Measurements from ENCODE around the gene ZNF385C.
"Not testable (repeated sequence)": the region's sequence is repeated elsewhere in the genome, so short reads cannot be mapped to it uniquely, and the experiment has no call there.

The ZNF385C gene

GRCh38 chr17:42023524-42024349 lies 74.5 kb downstream of the ZNF385C start:
- DNase-seq (ENCODE audit: low read depth in 1 of 2, low spot score in 1 of 2): no peak

GRCh38 chr17:42020845-42021244 lies 77.4 kb downstream of the ZNF385C start:
- DNase-seq (ENCODE audit: low read depth in 1 of 2, low spot score in 1 of 2): not testable (repeated sequence)

- DNase-seq (ENCODE audit: low read depth in 1 of 2, low spot score in 1 of 2): peak; percentile 91 to 92
Measured at GRCh38 chr17:42019509-42020404, 78.5 kb downstream of the ZNF385C start, which contains the start of gene NKIRAS2. NKIRAS2 (plus strand) TSS chr17:42020090; CDS start chr17:42021578, 1,488 bp downstream.

GRCh38 chr17:42018988-42019387 lies 79.3 kb downstream of the ZNF385C start:
- no peak for DNase-seq (ENCODE audit: low read depth in 1 of 2, low spot score in 1 of 2)

GRCh38 chr17:42018339-42018738 lies 79.9 kb downstream of the ZNF385C start:
- no peak for DNase-seq (ENCODE audit: low read depth in 1 of 2, low spot score in 1 of 2)

- no peak for DNase-seq (ENCODE audit: low read depth in 1 of 2, low spot score in 1 of 2)
Measured at GRCh38 chr17:42017866-42018200, 80.4 kb downstream of the ZNF385C start.

GRCh38 chr17:42016941-42017865 lies 81.1 kb downstream of the ZNF385C start, which contains the start of gene DNAJC7:
DNAJC7 (minus strand) TSS chr17:42017439; CDS start chr17:42017416, 23 bp downstream.
- DNase-seq (ENCODE audit: low read depth in 1 of 2, low spot score in 1 of 2): peak; percentile 77 to 80

- no peak for DNase-seq (ENCODE audit: low read depth in 1 of 2, low spot score in 1 of 2)
Measured at GRCh38 chr17:42016411-42016831, 81.9 kb downstream of the ZNF385C start.

GRCh38 chr17:42013740-42014139 lies 84.5 kb downstream of the ZNF385C start:
- DNase-seq (ENCODE audit: low read depth in 1 of 2, low spot score in 1 of 2): not testable (repeated sequence)

- not testable (repeated sequence) for DNase-seq (ENCODE audit: low read depth in 1 of 2, low spot score in 1 of 2)
Measured at GRCh38 chr17:42012363-42012762, 85.9 kb downstream of the ZNF385C start.

GRCh38 chr17:42010898-42011516 lies 87.3 kb downstream of the ZNF385C start:
- DNase-seq (ENCODE audit: low read depth in 1 of 2, low spot score in 1 of 2): no peak

- DNase-seq (ENCODE audit: low read depth in 1 of 2, low spot score in 1 of 2): not testable (repeated sequence)
Measured at GRCh38 chr17:42010266-42010680, 88.0 kb downstream of the ZNF385C start.

GRCh38 chr17:42009170-42009569 lies 89.1 kb downstream of the ZNF385C start:
- no peak for DNase-seq (ENCODE audit: low read depth in 1 of 2, low spot score in 1 of 2)

GRCh38 chr17:42005166-42005565 lies 93.1 kb downstream of the ZNF385C start:
- DNase-seq (ENCODE audit: low read depth in 1 of 2, low spot score in 1 of 2): no peak

GRCh38 chr17:42002792-42003301 lies 95.4 kb downstream of the ZNF385C start:
- DNase-seq (ENCODE audit: low read depth in 1 of 2, low spot score in 1 of 2): no peak

- no peak for DNase-seq (ENCODE audit: low read depth in 1 of 2, low spot score in 1 of 2)
Measured at GRCh38 chr17:42002175-42002791, 96.0 kb downstream of the ZNF385C start.

- DNase-seq (ENCODE audit: low read depth in 1 of 2, low spot score in 1 of 2): no peak
Measured at GRCh38 chr17:42001729-42002128, 96.5 kb downstream of the ZNF385C start.

- no peak for DNase-seq (ENCODE audit: low read depth in 1 of 2, low spot score in 1 of 2)
Measured at GRCh38 chr17:42000413-42001133, 97.7 kb downstream of the ZNF385C start.

- no peak for DNase-seq (ENCODE audit: low read depth in 1 of 2, low spot score in 1 of 2)
Measured at GRCh38 chr17:41998497-41998896, 99.8 kb downstream of the ZNF385C start.
